Activated gamma-delta T cell (primary cell): ENCODE measurements around the gene CRACR2B.

ENCODE experiments used
- DNase-seq: peaks from one replicate; lab custom pipeline; 2025; lab: John Stamatoyannopoulos, UW

Gene CRACR2B

DNA sequence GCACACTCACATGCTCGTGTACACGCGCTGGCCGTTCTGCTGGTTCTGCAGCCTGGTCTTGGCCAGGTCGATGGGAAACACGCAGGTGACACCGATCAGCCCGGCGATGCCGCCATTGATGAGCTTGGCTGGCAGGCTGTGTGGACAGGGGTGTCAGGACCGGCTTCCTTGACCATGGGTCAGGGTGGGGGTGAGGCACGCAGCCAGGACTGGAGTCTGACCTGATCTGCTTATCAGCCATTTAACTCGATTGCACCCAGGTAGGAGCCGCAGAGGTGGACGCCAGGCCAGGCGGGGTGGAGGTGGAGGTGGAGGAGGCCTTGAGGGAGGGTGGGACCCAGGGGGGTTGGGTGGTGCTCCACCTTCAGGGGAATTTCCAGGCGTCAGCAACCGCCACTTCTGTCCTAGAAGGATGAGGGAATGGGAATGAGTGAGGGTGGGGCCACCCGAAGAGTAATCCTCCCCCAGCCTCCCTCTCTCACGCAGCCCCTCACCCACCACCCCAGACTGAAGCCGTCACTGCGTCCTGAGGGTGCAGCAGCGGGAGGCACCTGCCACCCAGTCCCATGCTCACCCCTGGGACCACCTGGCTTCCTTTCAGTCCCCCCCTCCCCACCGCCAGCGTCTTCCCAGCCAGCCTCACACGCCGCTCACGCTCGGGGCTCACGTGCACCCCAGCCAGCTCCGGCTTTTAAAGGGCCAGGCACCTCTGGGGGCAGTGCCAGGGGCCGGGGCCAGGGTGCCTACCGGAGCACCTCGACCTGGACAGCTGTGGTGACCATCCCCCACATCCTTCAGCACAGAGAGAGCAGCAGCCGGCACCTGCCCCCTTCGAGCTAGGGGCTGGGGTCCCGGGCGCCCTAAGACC lies 32.7 kb upstream of the CRACR2B start:
- no peak for DNase-seq

DNA sequence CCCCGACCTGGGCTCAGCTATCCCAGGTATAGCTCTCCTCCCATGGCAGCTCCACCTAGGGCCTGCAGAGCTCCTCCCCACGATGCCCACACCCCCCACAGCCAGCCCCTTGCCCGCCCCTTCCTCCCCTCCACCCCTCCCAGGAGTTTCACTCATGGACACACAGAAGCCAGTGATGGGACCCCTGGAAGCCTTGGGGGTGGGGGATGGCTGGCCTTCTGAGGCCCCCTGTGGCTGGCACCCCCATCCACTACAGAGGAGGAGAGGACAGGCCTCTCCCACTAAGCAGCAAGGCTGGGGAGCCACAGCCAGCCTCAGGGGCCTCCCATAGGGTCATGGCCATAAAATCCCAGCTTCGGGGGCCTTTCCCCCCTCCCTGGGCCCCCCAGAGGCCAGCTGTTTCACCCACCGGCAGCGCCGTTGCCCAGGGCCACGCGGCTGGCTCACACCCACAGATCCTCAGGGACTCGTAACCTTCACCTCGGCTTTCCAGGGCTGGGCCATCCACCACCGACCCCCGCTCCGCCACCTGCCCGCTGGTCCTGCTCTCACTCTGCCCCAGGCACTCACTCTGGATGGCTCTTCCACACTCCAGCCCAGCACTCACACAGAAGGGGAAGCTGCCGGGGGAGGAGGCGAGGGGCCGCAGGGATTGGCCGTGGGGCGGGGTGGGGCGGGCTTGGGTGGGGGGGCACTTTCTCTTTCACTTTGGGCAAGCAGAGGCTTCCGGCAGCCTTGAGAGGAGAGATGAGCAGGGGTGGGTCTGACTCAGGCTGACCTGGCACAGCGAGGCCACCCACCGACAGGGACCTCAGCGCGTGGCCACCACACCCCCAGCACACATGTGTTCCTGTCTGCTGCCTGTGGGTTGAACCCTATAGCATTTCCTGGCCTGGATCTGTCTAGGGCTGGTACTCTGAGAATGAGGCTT lies 31.8 kb upstream of the CRACR2B start:
- peak; percentile 59 for DNase-seq

- DNase-seq: no peak
These were observed 31.0 kb upstream of the CRACR2B start for GRCh38 chr11:796565-797295.

DNA sequence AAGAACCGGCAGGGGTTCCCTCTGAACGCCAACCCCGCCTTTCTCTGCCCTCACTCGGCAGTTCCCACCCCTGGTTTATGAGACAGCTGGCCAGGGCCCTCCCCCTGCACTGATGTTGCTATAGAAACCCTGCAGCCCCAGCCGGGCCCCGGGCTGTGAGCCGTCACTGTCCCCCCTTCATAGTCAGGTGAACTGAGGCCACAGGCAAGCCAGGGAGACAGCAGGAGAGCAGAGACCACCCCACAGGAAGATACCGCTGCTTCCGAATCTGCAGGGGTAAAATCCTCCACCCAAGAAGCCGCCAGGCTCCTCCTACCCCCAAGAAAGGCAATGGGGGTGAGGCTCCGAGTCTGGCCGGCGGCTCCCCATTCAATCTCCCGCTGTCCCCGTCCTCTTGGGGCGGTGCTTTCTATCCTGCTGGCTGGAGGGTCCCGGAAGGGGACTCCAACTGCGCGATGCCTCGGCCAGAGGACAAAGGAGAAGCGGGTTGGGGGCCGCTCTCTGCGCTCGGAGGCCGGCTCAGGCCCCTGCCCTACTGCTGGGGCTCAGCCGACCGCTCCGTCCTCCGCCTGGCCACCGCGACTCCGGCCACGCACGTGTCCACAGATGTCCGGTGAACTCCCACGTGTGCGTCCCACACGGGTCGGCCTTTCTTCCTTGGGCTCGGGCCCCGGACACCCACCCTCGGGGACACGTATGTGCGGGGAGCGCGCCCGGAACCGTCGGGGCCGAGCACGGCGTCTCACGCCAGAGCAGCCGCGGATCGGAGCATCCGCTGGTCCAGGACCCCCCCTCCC lies 30.2 kb upstream of the CRACR2B start:
- DNase-seq: peak; percentile 63

DNA sequence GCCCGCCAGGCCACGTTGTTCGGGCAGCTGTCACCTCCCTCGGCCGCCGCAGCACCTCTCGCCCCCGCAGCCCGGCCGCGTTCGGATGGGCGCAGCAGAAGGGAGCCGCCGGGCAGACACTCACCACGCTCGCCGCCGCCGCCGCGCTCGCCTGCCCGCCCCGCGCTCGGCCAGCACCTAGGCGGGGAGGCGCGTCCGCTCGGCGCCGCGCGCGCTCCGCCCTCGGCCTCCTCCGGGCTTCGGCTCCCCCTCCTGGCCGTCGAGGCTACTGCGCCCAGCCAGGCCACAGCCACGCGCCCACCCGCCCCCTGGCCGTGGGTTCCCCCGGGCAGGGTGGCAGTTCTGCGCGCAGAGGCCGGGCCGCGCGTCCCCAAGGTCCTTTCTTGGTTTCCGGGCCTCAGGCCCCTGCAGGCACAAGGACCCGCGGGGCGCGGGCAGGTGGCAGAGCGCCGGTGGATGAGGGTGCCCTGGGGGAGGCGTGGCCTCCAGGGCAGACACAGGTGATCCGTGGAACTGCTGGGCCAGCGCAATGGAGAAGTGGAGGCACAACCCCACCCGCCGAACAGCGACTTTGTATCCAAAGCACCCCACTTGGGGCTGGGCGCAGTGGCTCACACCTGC lies 29.5 kb upstream of the CRACR2B start, which contains the start of gene SLC25A22:
TSS of gene SLC25A22 (minus strand) at position 189 of the 621 bp plus-strand sequence. CDS start 3,275 bp downstream, outside the sequence.
- peak; percentile 71 for DNase-seq

- DNase-seq: no peak
These were observed 27.9 kb upstream of the CRACR2B start for GRCh38 chr11:799641-800316.

GRCh38 chr11:800473-800872 lies 27.2 kb upstream of the CRACR2B start:
- no peak for DNase-seq

- DNase-seq: no peak
These were observed 26.5 kb upstream of the CRACR2B start for GRCh38 chr11:801097-801780.

GRCh38 chr11:802018-802617 lies 25.6 kb upstream of the CRACR2B start:
- DNase-seq: no peak

GRCh38 chr11:802693-803466 lies 24.8 kb upstream of the CRACR2B start:
- no peak for DNase-seq

DNA sequence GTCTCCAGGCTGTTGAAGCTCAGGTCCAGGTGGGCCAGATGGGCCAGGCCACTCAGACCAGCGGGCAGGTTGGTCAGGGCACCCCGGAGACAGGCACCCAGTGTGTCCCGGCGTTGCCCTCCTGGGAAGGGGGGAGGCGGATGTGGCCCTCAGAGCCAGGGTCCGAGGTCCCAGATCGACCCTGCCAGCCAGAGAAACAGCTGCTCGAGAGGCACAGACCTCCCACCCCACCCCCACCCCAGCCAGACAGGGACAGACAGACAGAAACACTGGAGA lies 24.3 kb upstream of the CRACR2B start:
- no peak for DNase-seq

DNA sequence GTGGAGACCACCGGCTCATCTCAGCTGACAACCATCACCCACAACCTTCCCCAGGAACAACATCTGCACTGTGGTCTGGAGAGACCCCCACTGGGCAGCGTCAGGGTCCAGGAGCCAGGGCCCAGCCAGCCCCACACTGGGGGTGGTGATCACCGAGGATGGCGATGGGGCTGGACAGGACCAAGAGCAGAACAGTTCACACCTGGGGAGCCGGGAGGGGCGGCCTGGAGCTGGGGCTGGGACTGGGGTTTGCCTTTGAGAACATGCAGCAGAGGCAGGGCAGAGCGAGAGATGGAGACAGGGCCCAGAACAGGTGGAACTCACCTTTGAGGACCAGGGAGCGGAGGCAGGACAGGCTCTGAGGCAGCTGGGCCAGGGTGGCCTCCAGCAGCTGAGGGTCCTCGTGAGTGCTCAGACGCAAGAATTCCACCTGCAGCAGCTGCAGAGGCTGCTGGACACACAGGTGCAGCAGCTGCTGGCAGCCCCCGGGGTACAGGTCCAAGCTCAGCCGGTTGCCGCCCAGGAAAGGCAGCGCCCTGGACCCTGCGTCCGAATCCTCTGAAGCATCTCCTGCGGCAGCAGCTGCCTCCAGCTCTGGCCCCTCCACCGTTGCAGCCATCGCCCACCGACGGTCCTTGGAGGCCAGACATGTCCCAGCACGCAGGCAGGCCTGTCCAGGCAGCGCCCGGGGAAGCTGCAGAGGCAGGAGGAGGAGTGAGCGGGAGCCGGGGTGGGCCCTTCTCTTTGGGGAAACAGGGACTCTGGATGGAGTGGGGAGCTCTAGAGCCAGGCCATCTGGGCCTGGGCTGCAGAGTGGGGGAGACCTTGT lies 23.7 kb upstream of the CRACR2B start:
- DNase-seq: no peak

DNA sequence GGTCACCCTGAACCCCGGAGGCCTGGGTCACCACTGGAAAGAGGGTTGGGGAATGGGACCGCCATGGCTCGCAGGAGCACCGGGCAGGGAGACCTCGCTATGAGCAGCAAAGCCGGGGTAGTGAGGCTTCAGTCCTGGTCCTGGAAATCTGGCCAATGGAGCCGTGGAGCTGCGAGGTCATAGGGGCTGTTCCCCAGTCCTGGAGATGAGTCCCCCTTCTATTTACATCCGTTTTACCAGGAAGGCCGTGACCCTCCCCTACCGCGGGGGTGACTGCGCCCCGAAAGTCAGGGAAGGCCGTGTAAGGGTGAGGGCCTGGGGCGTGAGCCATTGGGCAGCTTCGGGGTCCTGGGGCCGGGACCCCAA lies 23.1 kb upstream of the CRACR2B start:
- DNase-seq: no peak

GRCh38 chr11:808427-809286 lies 19.1 kb upstream of the CRACR2B start:
- DNase-seq: no peak

DNA sequence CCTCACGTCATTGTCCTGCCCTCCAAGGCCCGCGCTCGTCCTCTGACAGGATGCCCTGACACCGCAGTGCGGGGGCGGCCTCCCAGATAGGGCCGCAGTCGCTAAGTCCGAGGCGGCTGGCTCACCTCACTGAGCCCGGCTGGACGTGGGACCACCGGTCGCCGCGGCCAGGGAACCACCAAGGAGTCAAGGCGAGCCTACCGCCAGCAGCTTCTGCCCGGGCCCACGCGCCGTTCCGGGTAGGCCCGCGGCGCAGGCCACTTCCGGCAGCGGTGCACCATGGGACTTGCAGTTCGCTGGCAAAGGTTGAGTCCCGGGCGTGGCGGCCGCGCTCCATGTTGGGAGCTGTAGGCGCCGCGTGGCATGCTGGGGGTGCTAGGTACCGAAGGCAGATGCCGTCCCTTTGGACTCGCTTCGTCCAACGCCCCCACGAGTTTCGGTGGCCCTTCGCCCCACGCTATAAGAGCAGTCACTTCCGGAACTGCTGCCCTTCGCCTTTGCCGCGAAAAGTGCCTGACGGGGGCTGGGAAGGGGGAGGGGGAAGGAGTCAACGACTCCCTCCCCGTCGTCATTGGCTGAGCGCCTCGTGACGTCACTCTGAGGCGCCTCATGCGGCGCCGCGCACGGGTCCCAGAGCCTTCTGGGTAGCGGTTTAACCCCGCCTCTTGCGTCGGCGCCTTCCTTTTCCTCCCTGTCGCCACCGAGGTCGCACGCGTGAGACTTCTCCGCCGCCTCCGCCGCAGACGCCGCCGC lies 18.3 kb upstream of the CRACR2B start, which contains the start of gene RPLP2:
TSS of gene RPLP2 (plus strand) at position 681 of the 753 bp plus-strand sequence. CDS start 268 bp downstream, outside the sequence.
- peak; percentile 97 for DNase-seq

GRCh38 chr11:810040-810567 lies 17.6 kb upstream of the CRACR2B start:
- no peak for DNase-seq
